Liver (tissue), 9 donors: ENCODE data around the gene PFN4. TPM values are rescaled to one million over a fixed set of nuclear protein-coding genes. Genes with fewer than 3 reads are reported as not detected.

Source experiments
- DNase-seq: peaks from one replicate; pipeline ENCODE4 v3.0.0-alpha.2; 2017; ENCODE audit warnings: low spot score
- H3K27ac ChIP-seq, 2 donors: one replicate each; pipeline ENCODE4 v1.7.0; 2013; ENCODE audit warnings: inconsistent platforms in 2 of 2, low read length in 2 of 2, control low read depth in 1 of 2, low read depth in 1 of 2, mild to moderate bottlenecking in 1 of 2
- H3K27me3 ChIP-seq, 4 donors: one replicate each; pipeline versions ENCODE4 v1.6.1 to v1.7.0; 2013; ENCODE audit warnings: low read length in 3 of 4, inconsistent platforms in 1 of 4, mild to moderate bottlenecking in 1 of 4, moderate library complexity in 1 of 4; ENCODE audit not compliant: control insufficient read depth in 4 of 4, insufficient read depth in 4 of 4
- H3K36me3 ChIP-seq, 4 donors: one replicate each; pipeline versions ENCODE4 v1.6.1 to v1.7.0; 2013; ENCODE audit warnings: low read length in 3 of 4, mild to moderate bottlenecking in 3 of 4, low read depth in 1 of 4, moderate library complexity in 1 of 4; ENCODE audit not compliant: control insufficient read depth in 4 of 4, insufficient read depth in 3 of 4
- H3K4me1 ChIP-seq, 4 donors: one replicate each; pipeline versions ENCODE4 v1.6.1 to v1.7.0; 2013; ENCODE audit warnings: low read length in 3 of 4, mild to moderate bottlenecking in 3 of 4, moderate library complexity in 1 of 4; ENCODE audit not compliant: control insufficient read depth in 4 of 4, insufficient read depth in 4 of 4
- H3K4me3 ChIP-seq, 3 donors: one replicate each; pipeline versions ENCODE4 v1.6.1 to v1.7.0; 2013; ENCODE audit warnings: low read length in 3 of 3, control low read depth in 1 of 3, low read depth in 1 of 3, mild to moderate bottlenecking in 1 of 3
- H3K9ac ChIP-seq, 2 donors: one replicate each; pipeline ENCODE4 v1.7.0; 2013; ENCODE audit warnings: low read length in 2 of 2, mild to moderate bottlenecking in 2 of 2, moderate library complexity in 2 of 2, control low read depth in 1 of 2, low read depth in 1 of 2
- H3K9me3 ChIP-seq, 4 donors: one replicate each; pipeline versions ENCODE4 v1.6.1 to v1.7.0; 2013; ENCODE audit warnings: low read length in 3 of 4; ENCODE audit not compliant: control insufficient read depth in 4 of 4
- ATF3 ChIP-seq: IDR thresholded peaks from 2 replicates; pipeline ENCODE4 v1.6.1; 2016; ENCODE audit warnings: antibody characterized with exemption
- CTCF ChIP-seq: fragments of 150-350 bp; IDR thresholded peaks from 2 replicates; pipeline ENCODE4 v1.5.1; 2017; ENCODE audit warnings: improper control_type of control experiment, low read depth, low read length; ENCODE audit not compliant: missing input control
- EGR1 ChIP-seq, 2 donors: IDR thresholded peaks; 2 replicates each; pipeline ENCODE4 v1.6.1; 2016 to 2018; ENCODE audit warnings: antibody characterized with exemption in 2 of 2, low read depth in 2 of 2
- FOXA1 ChIP-seq: IDR thresholded peaks from 2 replicates; pipeline ENCODE4 v1.6.1; 2016; ENCODE audit warnings: antibody characterized with exemption
- GABPA ChIP-seq, 2 donors: IDR thresholded peaks in 1 of 2; conservative IDR thresholded peaks in 1 of 2; 2 replicates each; pipeline ENCODE4 v1.6.1; 2016; ENCODE audit warnings: antibody characterized with exemption in 2 of 2, mild to moderate bottlenecking in 1 of 2, moderate library complexity in 1 of 2
- HNF4A ChIP-seq, 2 donors: conservative IDR thresholded peaks; 2 replicates each; pipeline ENCODE4 v1.6.1; 2016; ENCODE audit warnings: antibody characterized with exemption in 2 of 2, mild to moderate bottlenecking in 2 of 2
- HNF4G ChIP-seq: IDR thresholded peaks from 2 replicates; pipeline ENCODE4 v1.6.1; 2016; ENCODE audit warnings: antibody characterized with exemption
- JUND ChIP-seq, 2 donors: IDR thresholded peaks; 2 replicates each; pipeline ENCODE4 v1.6.1; 2016; ENCODE audit warnings: antibody characterized with exemption in 2 of 2
- MAX ChIP-seq: IDR thresholded peaks from 2 replicates; pipeline ENCODE4 v1.6.1; 2016; ENCODE audit warnings: antibody characterized with exemption
- NR2F2 ChIP-seq: IDR thresholded peaks from 2 replicates; pipeline ENCODE4 v1.6.1; 2016; ENCODE audit warnings: antibody characterized with exemption
- RAD21 ChIP-seq, 2 donors: IDR thresholded peaks; 2 replicates each; pipeline ENCODE4 v1.6.1; 2016; ENCODE audit warnings: antibody characterized with exemption in 2 of 2, mild to moderate bottlenecking in 2 of 2
- REST ChIP-seq: IDR thresholded peaks from 2 replicates; pipeline ENCODE4 v1.6.1; 2016; ENCODE audit warnings: antibody characterized with exemption, mild to moderate bottlenecking
- SP1 ChIP-seq: IDR thresholded peaks from 2 replicates; pipeline ENCODE4 v1.6.1; 2018; ENCODE audit warnings: antibody characterized with exemption, mild to moderate bottlenecking
- TAF1 ChIP-seq: conservative IDR thresholded peaks from 2 replicates; pipeline ENCODE4 v1.6.1; 2016; ENCODE audit warnings: antibody characterized with exemption, mild to moderate bottlenecking
- YY1 ChIP-seq: IDR thresholded peaks from 2 replicates; pipeline ENCODE4 v1.6.1; 2016; ENCODE audit warnings: antibody characterized with exemption, mild to moderate bottlenecking
- ZBTB33 ChIP-seq: IDR thresholded peaks from 2 replicates; pipeline ENCODE4 v1.6.1; 2016; ENCODE audit warnings: antibody characterized with exemption
- WGBS: extraction: QIAGEN DNeasy Blood & Tissue Kit; methylation state at CpG from one replicate; pipeline ENCODE4 v1.1.7; 2013; 5-methylcytosine and 5-hydroxymethylcytosine counted together
- polyA plus RNA-seq, 2 donors: library from polyadenylated mRNA; stranded (reverse) in 1 of 2; unstranded in 1 of 2; fragments of 200-250 nt in 1 of 2; fragments of >200 nt in 1 of 2; fragmentation: Nextera tagmentation in 1 of 2; extraction: Ambion mirVana in 1 of 2; gene quantifications; one replicate each; pipeline versions ENCODE4 v1.2.1 to v1.2.3, GENCODE V29; 2013 to 2015
- total RNA-seq, 2 donors: library from RNA; depleted of rRNA; stranded (reverse); fragments of >200 nt; gene quantifications; one replicate each; pipeline ENCODE4 v1.2.3, GENCODE V29; 2014
- donor health status: healthy.
- donor health status: healthy.
- donor health status: healthy.
- donor health status: healthy.
- donor health status: healthy.

PFN4 gene
- total and polyA plus RNA-seq, 4 donors: 0.12 to 0.51 (median 0.40) TPM; not detected in 1

GRCh38 chr2:24105816-24106215 is 17.3 kb downstream of the PFN4 start:
- Histone ChIP-seq H3K4me1 (no peaks in the 10 kb centered on the region), H3K27ac (no peak overlapping the region), H3K36me3 (no peaks in the 10 kb centered on the region), H3K27me3 (no peaks in the 10 kb centered on the region), H3K9me3 (no peaks in the 10 kb centered on the region), H3K4me3 (no peak overlapping the region), H3K9ac (no peak overlapping the region)
- 49% methylated on average over 2 of the region's 2 CpGs for WGBS
- TF ChIP-seq NR2F2 (no peak), FOXA1 (no peak), HNF4G (no peak), RAD21 (IDR thresholded peaks at IDR 0.05) (no peak), ZBTB33 (no peak), HNF4A (conservative IDR thresholded peaks at IDR 0.05) (no peak), EGR1 (IDR thresholded peaks at IDR 0.05; ENCODE audit: low read depth in 2 of 2) (no peak), YY1 (no peak), TAF1 (no peak), MAX (no peak), CTCF (no peak), JUND (IDR thresholded peaks at IDR 0.05) (no peak), ATF3 (no peak), SP1 (no peak), REST (no peak)
- DNase-seq: no peak

- DNase-seq: no peak
- H3K27me3 ChIP-seq: no peaks in the 10 kb centered on the region
- H3K36me3 ChIP-seq: no peaks in the 10 kb centered on the region
- no peak overlapping the region for H3K9ac ChIP-seq
- 65% methylated on average over 4 of the region's 4 CpGs for WGBS
- H3K27ac ChIP-seq: no peak overlapping the region
- H3K4me3 ChIP-seq: no peak overlapping the region
- H3K4me1 ChIP-seq: no peaks in the 10 kb centered on the region
- H3K9me3 ChIP-seq: no peaks in the 10 kb centered on the region
- TF ChIP-seq RAD21 (IDR thresholded peaks at IDR 0.05): no peak
- no peak for TF ChIP-seq FOXA1
- no peak for TF ChIP-seq CTCF
- TF ChIP-seq NR2F2: no peak
- no peak for TF ChIP-seq ATF3
- no peak for TF ChIP-seq GABPA (IDR thresholded peaks at IDR 0.05 in 1 of 2, conservative IDR thresholded peaks at IDR 0.05 in 1 of 2)
- TF ChIP-seq MAX: no peak
- TF ChIP-seq HNF4A (conservative IDR thresholded peaks at IDR 0.05): no peak
- TF ChIP-seq REST: no peak
- no peak for TF ChIP-seq SP1
Observed at GRCh38 chr2:24104906-24105305, 18.2 kb downstream of the PFN4 start.
